ENCODE results near the gene ZFYVE16.
"Not testable (repeated sequence)": the region's sequence is repeated elsewhere in the genome, so short reads cannot be mapped to it uniquely, and the experiment has no call there.

ZFYVE16 gene

DNA sequence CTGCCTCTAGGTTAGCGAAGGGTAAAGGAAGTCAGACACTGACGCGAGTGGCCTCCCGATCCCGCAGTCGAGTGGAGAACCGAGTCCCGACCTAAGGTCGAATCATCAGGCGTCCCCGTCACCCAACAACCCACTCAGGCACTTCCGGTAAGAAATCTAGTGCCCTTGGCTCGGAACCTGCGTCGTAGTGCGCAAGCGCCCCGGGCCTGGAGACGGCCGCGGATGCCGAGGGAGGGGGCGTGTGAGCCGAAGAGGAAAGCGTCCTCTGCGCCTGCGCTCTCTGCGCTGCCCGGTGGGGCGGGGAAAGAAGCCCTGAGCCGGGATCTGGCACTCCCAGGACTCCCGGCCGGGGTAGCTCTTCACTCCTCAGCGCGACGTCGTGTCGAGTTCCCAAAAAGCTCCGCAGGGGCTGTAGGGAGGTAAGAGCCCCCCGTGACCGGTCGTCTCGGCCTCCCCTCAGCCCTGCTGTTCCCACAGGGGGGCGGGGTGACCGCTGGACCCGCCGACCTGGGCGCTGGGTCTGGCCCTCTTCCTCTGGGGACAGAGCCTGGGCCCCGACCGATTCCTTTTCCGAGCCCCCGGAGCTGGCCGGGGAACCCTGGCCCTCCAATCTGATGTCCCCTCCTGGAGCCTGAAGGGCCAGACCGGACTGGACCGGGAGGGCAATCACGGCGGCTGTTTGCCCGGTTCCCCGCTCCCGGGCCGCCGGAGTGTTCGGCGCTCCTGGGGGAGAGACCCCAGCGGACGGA, at the start of gene ZFYVE16:
Gene ZFYVE16 (plus strand): TSS at position 330 of the 749 bp plus-strand sequence. CDS start 26,084 bp downstream, outside the sequence.
- peak; percentile 95 to 100 (median 98) for DNase-seq
- intact Hi-C loops (cut with DNase I): loop anchor here (5.0 to 10.0 kb wide), 5 partner anchors 36 to 897 kb away; partner anchors contain the start of genes FAM151B, SERINC5 and ZCCHC9

DNA sequence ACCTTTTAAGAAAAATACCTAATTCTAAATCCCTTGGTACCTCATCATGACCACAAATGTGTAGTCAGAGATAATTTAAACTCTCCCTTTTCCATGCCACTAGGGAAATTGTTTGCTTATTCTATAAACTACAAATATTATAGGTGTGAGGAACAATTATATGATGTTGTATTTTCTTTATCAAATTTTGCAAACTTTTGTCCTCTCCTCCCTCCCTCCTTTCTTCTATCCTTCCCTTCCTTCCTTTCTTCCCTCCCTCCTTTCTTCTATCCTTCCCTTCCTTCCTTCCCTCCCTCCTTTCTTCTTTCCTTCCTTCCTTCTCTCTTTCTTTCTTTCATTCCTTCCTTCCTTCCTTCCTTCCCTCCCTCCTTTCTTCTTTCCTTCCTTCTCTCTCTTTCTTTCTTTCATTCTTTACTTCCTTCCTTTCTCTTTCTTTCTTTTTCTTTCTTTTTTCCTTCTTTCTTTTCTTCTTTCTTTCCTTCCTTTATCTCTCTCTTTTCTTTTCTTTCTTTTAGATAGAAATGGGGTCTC, 46.9 kb upstream of the ZFYVE16 start:
- intact Hi-C loops (cut with DNase I): no loop called here
- DNase-seq: no peak

DNA sequence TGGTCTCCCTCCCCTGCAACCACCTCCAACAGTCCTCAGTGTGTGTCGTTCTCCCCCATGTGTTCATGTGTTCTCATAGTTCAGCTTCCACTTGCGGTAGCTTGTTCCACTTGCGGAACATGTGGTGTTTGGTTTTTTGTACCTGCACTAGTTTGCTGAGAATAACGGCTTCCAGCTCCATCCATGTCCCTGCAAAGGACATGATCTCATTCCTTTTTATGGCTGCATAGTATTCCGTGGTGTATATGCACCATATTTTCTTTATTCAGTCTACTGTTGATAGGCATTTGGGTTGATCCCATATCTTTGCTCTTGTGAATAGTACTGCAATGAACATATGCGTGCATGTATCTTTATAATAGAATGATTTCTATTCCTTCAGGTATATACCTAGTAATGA, 43.0 kb upstream of the ZFYVE16 start:
- DNase-seq: no peak
- intact Hi-C loops (cut with DNase I): no loop called here

DNA sequence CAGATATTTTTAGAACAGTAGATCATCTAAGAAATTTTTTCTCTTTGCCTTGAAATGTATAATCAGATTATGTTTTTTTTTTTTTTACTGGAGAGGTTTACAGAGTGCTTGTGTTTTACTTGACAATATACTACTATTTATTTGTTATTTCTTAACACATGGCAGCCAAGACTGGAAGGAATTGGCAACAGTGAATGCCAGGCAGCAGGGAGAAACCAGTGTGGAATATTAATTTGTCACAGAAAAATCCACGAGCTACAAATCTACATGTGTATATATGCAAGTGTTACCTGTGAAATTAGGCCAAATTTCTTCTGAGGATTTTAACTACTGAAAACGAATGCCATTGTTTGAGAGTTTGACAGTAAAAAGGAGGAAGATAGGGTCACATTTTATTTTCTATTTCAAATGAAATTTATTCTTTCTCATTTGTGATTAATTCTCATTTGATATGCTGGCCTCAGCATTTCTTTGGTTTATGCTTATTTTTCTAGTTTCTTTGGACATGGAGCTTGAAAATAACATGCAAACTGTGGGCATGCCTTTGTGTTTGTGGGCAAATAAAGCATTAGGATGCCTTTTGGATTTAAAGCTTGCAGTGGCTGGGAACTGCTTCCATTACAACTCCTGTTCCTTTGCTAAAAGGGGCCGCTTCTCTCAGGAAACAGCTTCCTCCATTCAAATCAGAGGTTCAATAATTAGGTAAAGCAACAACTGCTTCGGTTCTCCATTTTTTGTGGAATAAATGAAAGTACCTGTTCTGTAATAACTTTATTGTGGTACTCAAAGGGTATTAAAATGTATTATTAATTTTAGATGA, 39.0 kb upstream of the ZFYVE16 start:
- no peak for DNase-seq
- intact Hi-C loops (cut with DNase I): no loop called here

DNA sequence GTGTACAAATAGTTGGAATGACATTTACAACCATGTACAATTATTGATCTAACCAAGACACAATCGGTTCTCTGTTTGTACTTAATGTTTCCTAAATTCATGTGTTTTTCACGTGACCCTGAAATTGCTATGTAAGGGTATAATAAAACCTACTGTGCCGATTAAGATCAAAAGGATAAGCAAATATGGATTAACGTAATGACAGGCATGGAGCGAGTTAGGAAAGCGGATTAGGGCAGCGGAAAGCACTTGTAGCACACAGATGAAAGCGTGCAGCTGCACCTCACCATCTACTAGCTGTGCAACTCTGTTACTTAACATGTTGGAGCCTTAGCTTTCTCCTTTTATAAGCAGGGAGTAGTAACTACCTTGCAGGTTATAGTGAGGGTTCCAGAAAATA, 38.3 kb upstream of the ZFYVE16 start:
- intact Hi-C loops (cut with DNase I): no loop called here
- no peak for DNase-seq

DNA sequence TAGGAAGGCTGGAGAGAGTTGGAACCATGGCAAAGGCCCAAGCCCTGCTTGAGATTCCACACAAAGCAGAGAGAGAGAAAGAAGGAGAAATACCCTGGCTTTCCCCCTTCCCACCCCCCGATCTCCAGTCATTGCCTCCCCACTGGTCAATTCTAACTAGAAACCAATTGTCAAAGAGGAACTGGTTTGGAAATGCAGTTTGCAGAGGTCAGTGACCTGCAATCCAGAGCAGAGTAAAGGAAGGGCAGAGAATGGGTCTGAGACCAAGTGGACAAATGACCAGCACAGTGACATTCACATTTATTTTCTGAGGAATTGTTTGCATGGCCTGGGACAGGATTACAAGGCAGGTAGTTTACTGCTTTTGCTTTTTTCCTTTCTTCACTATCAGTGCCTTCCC, 37.5 kb upstream of the ZFYVE16 start:
- intact Hi-C loops (cut with DNase I): loop anchor here (5.0 kb wide), 1 partner anchor 37 kb away; the partner anchor contains the start of gene ZFYVE16
- DNase-seq: no peak

DNA sequence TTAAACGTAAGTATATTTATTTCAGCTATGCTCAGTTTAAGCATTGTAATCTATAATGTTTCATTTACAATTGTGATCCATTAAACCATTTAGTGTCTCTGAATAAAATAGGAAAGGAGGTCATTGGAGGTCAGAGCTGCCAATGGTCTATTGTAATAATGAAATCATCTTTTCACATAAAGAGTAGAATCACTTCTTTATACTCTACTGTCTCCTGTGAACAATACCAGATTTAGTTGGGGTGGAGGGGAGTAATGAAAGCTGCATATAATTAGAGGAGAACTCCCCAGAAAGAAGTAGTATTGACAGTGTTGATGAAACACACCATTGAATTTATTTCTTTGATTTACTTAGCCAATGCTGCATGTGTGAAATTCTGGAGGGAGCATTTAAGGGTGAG, 35.1 kb upstream of the ZFYVE16 start:
- intact Hi-C loops (cut with DNase I): loop anchor here (5.0 kb wide), 1 partner anchor 35 kb away; the partner anchor contains the start of gene ZFYVE16
- DNase-seq: no peak

DNA sequence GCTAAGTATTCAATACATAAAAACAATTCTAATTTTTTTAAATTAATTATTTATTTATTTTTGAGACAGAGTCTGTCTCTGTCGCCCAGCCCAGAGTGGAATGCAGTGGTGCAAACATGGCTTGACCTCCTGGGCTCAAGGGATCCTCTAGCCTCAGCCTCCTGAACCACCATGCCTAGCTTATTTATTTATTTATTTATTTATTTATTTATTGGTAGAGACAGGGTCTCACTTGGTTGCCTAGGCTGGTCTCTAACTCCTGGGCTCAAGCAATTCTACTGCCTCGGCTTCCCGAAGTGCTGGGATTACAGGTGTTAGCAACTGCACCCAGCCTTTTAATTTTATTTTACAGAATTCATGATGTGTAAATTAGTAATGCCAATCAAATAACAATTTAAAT, 33.7 kb upstream of the ZFYVE16 start:
- no peak for DNase-seq
- intact Hi-C loops (cut with DNase I): loop anchor here (5.0 kb wide), 1 partner anchor 33 kb away; the partner anchor contains the start of gene ZFYVE16

DNA sequence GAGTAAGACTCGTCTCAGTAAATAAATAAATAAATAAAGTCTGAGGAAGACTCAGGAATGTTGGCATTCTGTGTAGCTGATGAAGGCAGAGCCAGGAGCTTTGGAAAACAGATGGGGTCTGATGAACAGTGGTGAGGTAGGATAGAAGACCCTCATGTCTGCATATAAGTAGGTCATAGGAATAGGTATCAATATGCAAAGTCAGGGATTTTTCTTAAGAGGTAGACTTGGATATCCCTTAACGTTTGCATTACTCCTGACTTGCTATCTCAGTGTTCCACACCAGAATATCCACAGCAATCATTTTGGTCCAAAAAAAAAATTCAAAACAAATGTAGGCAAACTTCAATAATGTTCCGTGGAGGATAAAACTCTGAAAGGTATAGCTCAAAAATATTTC, 31.3 kb upstream of the ZFYVE16 start:
- DNase-seq: no peak
- intact Hi-C loops (cut with DNase I): no loop called here

DNA sequence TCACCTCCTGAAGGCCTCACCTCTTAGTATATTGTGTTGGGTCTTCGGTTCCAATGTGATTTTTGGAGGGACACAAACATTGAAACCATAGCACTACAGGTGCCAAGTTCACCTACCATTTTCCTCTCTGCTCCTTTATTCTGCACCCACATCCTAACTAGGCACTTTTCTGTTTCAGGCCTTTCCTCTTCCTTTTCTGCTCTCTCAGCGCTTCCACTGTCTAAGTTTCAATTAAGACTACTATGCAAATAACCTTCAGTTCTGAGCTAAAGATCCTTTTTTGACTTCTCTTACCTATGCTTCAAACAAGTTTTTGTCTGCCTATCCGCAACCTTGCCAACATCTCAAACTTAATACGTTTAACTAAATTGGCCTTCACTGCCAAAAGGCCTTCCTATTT, 25.4 kb upstream of the ZFYVE16 start:
- no peak for DNase-seq
- intact Hi-C loops (cut with DNase I): no loop called here

DNA sequence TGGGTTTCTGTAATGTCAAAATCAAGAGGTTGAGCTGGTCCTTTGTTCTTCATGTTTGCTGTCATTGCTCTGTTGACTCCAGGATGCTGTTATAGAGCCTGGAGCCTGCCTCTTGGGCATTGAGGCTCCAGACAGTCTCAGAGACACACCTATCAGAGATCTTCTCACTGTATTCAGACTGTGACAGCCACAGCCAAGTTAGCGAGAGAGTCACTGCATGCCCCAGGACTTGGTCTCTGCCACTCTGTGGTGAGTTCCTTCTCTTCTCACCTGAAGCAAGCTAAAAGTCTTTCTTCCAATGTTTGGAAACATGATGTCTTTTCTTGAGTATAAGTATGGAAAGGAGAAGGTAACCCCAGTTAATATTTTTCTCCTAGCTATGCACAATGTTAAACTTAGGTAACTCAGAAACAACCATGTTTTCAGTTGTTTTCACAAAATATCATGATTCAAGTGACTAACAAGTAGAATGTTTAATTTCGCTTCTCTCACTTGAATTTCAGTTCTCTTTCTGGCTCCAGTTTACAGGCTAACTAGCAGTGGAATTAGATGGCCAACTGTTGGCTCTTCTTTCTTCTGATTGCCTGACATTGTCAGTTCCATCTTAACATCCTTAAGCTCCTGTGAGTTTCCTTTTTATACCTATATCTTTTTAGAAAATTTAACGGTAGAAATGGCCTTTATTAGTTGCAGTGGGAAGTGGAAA, 20.6 kb upstream of the ZFYVE16 start:
- DNase-seq: no peak
- intact Hi-C loops (cut with DNase I): no loop called here

DNA sequence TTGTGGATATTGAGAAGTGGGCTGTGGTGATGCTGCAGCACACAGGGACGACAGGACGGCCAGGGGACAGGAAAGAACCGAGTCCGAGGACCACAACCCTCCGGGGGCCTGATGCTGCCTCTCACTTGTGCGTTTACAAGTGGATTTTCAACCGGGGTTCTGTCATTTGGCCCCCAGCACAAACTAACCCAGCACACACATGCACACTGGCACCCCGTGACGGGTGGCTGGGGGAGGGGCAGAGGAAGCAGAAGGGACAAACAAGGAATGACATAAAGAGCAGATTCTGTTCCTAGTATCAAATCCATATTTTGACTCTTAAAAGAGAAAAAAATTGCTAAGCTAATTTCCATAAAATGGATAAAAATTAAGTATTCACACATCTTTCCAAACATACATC, 18.3 kb upstream of the ZFYVE16 start:
- intact Hi-C loops (cut with DNase I): no loop called here
- peak in 1 of 10 donors; percentile 75 for DNase-seq

DNA sequence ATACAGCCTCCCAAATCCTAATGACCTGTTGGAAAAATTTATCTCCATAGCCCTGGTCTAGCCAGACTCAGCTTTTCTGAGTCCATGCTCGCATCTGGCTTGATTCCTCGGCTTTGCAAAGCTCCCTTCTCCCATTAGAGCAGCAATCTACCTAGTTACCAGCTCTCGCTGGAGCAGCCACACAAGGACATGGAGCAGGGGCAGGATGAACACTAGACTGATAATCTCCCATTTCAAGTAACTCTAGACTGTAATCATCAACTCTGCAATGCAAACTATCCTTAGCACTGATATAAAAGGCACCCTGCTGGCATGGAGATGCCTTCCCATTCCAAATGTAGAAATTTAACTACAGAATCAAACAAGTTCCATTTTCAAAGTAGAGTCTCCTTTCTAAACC, 17.5 kb upstream of the ZFYVE16 start:
- intact Hi-C loops (cut with DNase I); DNase-seq: not testable (repeated sequence)

DNA sequence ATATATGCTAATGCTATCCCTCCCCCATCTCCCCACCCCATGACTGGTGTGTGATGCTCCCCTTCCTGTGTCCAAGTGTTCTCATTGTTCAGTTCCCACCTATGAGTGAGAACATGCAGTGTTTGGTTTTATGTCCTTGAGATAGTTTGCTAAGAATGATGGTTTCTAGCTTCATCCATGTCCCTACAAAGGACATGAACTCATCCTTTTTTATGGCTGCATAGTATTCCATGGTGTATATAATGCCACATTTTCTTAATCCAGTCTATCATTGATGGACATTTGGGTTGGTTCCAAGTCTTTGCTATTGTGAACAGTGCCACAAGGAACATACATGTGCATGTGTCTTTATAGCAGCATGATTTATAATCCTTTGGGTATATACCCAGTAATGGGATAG, 16.6 kb upstream of the ZFYVE16 start:
- DNase-seq; intact Hi-C loops (cut with DNase I): not testable (repeated sequence)

DNA sequence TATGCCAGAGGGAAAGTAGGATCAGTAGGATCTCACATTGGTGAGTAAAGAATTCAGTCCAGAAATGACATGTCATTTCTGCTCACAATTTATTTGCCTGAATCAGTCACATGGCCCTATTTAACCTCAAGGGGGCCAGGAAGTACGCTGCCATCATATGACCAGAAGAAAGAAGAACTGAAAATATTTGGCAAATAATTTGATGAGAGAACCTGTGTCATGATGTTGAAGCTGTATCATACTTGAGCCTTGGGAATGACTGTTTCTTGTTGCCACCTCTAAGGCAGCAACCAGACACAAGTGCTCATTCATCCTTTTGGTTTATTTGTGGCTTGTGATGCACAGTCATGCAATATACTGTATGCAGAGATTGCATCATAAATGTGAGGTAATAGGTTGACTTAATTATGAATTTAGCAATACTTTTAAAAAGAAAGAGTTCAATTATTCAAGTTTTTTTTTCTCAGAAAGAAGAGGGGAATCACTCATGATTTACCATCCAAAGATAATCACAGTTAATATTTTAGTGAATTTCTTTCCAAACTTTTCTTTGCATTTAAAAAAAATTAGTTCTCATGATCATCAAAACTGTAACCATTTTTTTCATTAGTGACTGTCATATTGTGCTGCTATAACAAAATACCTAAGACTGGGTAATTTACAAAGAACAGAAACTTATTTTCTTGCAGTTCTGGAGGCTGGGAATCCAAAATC, 8.2 kb upstream of the ZFYVE16 start:
- intact Hi-C loops (cut with DNase I): loop anchor here (10.0 kb wide), 3 partner anchors 85 to 905 kb away; partner anchors contain the start of genes FAM151B and ZCCHC9
- DNase-seq: no peak

DNA sequence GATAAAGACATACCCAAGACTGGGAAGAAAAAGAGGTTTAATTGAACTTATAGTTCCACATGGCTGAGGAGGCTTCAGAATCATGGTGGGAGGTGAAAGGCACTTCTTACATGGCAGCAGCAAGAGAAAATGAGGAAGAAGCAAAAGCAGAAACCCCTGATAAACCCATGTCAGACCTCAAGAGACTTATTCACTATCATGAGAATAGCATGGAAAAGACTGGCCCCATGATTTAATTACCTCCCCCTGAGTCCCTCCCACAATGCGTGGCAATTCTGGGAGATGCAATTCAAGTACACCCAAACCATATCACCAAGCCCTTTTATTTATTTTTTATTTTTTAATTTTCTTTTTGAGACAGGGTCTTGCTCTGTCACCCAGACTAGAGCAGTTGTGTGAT, 7.5 kb upstream of the ZFYVE16 start:
- intact Hi-C loops (cut with DNase I): loop anchor here (10.0 kb wide), 3 partner anchors 84 to 904 kb away; partner anchors contain the start of genes FAM151B and ZCCHC9
- not testable (repeated sequence) for DNase-seq

DNA sequence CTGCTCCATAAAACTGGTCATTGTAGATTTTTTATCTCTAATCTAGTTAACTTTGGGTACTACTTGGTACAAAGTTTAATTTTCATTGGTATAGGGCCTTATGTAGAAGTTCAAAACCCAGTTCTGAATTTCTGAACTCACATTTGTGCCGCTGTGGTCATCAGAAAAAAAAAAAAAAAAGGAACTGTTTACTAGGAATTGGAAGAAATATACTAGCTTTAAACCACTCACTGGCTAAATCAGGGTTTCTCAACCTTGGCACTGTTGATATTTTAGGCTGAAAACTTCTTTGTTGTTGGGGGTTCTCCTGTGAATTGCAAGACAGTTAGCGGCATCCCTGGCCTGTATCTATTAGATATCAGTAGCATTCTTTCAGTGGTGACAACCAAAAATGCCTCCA, 4.1 kb upstream of the ZFYVE16 start:
- intact Hi-C loops (cut with DNase I): loop anchor here (10.0 kb wide), 3 partner anchors 81 to 901 kb away; partner anchors contain the start of genes FAM151B and ZCCHC9
- DNase-seq: no peak

DNA sequence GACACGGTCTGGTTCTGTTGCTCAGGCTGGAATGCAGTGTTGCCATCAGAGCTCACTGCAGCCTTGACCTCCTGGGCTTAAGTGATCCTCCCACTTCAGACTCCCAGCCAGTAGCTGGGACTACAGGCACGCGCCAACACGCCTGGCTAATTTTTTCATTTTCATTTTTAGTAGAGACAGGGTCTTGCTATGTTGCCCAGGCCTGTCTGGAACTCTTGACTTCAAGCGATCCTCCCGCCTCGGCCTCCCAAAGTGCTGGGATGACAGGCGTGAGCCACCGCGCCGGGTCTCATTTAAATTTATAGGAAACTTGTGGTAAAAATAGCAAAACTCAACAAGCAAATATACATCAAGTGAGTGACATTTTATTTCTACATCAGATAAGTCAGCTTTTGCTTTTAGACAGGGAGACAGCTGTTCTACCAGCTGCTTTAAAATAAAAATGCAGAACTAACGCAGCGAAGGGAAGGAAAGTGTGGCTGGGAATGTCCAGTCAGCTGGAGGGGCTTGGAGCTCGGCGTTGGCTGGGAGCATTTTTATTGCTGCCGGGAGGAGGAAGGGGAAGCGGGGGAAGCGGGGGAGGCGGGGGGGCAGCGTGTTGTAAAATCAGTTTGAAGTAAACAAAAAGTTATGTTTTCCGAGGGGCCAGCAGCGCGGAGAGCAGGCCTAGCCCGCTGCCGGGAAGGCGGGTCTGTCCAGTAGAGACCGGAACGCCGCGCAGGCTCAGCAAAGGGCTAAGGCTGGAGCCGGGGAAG, 707 bp upstream of the ZFYVE16 start:
- intact Hi-C loops (cut with DNase I): loop anchor here (5.0 to 10.0 kb wide), 5 partner anchors 35 to 898 kb away; partner anchors contain the start of genes FAM151B, SERINC5 and ZCCHC9
- peak in 2 of 10 donors; percentile 71 to 73 for DNase-seq
